MCF 10A (cell line): ENCODE data around the gene TRPM3. TPM values are rescaled to one million over a fixed set of nuclear protein-coding genes. Genes with fewer than 3 reads are reported as not detected.

Experiments used
- BruUV-seq: library from RNA; stranded (reverse); fragments of 400-500 nt; replicated peaks from 2 replicates; lab custom pipeline; 2021; lab: Mats Ljungman, UMichigan
- CTCF ChIA-PET: fragments of 300-600 bp; sonication (Branson Sonifier 250); formaldehyde crosslinking; extraction: SDS; loops from one replicate; lab custom pipeline; 2021; ENCODE audit warnings: antibody characterized with exemption, inconsistent platforms; lab: Yijun Ruan, JAX
- POLR2A ChIA-PET: fragments of 300-600, 350-650 bp; sonication (Branson Sonifier 250); formaldehyde crosslinking; extraction: SDS; loops from one replicate; lab custom pipeline; 2020; ENCODE audit warnings: antibody characterized with exemption, inconsistent platforms; lab: Yijun Ruan, JAX
- DNase-seq: peaks from one replicate; pipeline ENCODE4 v3.0.0-alpha.2; 2018; ENCODE audit not compliant: unreplicated experiment
- H3K27ac Mint-ChIP-seq: one replicate; pipeline ENCODE4 v1.8.0; 2022; ENCODE audit warnings: mild to moderate bottlenecking, low read depth, mixed read lengths; ENCODE audit not compliant: unreplicated experiment
- H3K27me3 Mint-ChIP-seq: one replicate; pipeline ENCODE4 v1.8.0; 2022; ENCODE audit warnings: mixed read lengths; ENCODE audit not compliant: insufficient read depth, unreplicated experiment
- H3K36me3 Mint-ChIP-seq: one replicate; pipeline ENCODE4 v1.8.0; 2022; ENCODE audit warnings: mild to moderate bottlenecking, moderate library complexity, mixed read lengths; ENCODE audit not compliant: insufficient read depth, unreplicated experiment
- H3K4me1 Mint-ChIP-seq: one replicate; pipeline ENCODE4 v1.8.0; 2022; ENCODE audit warnings: mixed read lengths; ENCODE audit not compliant: insufficient read depth, unreplicated experiment
- H3K4me3 Mint-ChIP-seq: one replicate; pipeline ENCODE4 v1.8.0; 2022; ENCODE audit warnings: mild to moderate bottlenecking, moderate library complexity, mixed read lengths; ENCODE audit not compliant: unreplicated experiment
- H3K9me3 Mint-ChIP-seq: one replicate; pipeline ENCODE4 v1.8.0; 2022; ENCODE audit warnings: mixed read lengths; ENCODE audit not compliant: unreplicated experiment
- intact Hi-C: fragments of 100-400 bp; cut with micrococcal nuclease; formaldehyde crosslinking; loops from 2 replicates; pipeline ENCODE4 v1.14.1; 2022
- total RNA-seq: library from RNA; stranded (reverse); gene quantifications from 2 replicates; pipeline ENCODE4 v1.2.3, GENCODE V29; 2022
- TF ChIP-seq, protein P1 (sequence below): fragments of 200-600 bp; IDR thresholded peaks from one replicate; pipeline ENCODE4 v1.8.0; 2022; ENCODE audit warnings: antibody characterized with exemption, mild to moderate bottlenecking; ENCODE audit not compliant: unreplicated experiment

TRPM3 gene
- total RNA-seq, 1 experiment from 2014 or later: 0.44 TPM

DNA sequence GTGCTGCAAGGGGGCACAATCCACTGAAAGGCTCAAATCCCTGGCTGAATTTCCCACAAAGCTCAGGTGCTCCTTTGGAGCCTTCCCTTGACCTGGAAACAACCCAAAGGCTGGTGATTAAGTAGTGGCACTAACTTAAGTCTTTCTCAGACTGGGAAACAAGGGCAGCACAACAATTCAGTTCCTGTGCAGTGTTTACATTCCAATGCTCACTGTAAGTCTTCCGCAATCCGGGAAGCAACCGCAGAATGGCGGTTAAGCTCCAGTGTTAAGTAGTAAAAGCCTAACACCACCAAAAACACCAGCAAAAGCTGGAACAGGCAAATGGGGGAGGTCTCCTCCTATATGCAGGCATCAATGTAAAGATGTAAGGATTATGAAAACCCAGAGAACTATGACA, 117.2 kb downstream of the TRPM3 start:
- H3K36me3 Mint-ChIP-seq: no peaks in the 10 kb centered on the region
- intact Hi-C loops: no loop called here
- H3K9me3 Mint-ChIP-seq: no peaks in the 10 kb centered on the region
- H3K27me3 Mint-ChIP-seq: peaks cover 18% of the 10 kb centered on the region
- no TSS peak for BruUV-seq
- CTCF ChIA-PET: interaction anchor here (0.6 to 6.6 kb wide), 11 partner anchors 9 to 1607 kb away, joined by 3 to 51 read pairs (median 4); no protein-coding TSS in a partner anchor
- no peak overlapping the region for H3K27ac Mint-ChIP-seq
- DNase-seq: peak; percentile 39
- no peaks in the 10 kb centered on the region for H3K4me1 Mint-ChIP-seq
- POLR2A ChIA-PET: no interaction called here
- H3K4me3 Mint-ChIP-seq: no peak overlapping the region
- TF ChIP-seq, protein P1, sequence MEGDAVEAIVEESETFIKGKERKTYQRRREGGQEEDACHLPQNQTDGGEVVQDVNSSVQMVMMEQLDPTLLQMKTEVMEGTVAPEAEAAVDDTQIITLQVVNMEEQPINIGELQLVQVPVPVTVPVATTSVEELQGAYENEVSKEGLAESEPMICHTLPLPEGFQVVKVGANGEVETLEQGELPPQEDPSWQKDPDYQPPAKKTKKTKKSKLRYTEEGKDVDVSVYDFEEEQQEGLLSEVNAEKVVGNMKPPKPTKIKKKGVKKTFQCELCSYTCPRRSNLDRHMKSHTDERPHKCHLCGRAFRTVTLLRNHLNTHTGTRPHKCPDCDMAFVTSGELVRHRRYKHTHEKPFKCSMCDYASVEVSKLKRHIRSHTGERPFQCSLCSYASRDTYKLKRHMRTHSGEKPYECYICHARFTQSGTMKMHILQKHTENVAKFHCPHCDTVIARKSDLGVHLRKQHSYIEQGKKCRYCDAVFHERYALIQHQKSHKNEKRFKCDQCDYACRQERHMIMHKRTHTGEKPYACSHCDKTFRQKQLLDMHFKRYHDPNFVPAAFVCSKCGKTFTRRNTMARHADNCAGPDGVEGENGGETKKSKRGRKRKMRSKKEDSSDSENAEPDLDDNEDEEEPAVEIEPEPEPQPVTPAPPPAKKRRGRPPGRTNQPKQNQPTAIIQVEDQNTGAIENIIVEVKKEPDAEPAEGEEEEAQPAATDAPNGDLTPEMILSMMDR: no peak

DNA sequence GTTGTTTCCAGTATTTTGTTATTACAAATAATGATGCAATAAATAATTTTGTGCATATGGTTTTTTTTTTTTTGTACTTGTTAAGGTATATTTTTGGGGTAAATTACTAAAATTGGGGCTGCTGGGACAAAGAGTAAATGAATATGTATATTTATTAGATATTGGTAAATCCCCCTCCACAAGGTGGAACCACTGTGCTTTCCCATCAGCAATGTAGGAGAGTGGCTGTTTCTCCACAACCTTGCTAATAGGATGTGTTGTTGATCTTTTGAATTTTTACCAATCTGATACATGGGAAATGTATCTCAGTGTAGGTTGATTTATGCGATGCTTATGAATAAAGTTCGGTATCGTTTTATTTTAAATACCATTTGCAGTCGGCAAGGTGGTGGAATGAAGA, 118.1 kb downstream of the TRPM3 start:
- no TSS peak for BruUV-seq
- H3K27ac Mint-ChIP-seq: no peak overlapping the region
- no peak overlapping the region for H3K4me3 Mint-ChIP-seq
- TF ChIP-seq, protein P1: no peak
- intact Hi-C loops: no loop called here
- DNase-seq: peak; percentile 8
- no peaks in the 10 kb centered on the region for H3K36me3 Mint-ChIP-seq
- no peaks in the 10 kb centered on the region for H3K4me1 Mint-ChIP-seq
- peaks cover 14% of the 10 kb centered on the region for H3K27me3 Mint-ChIP-seq
- H3K9me3 Mint-ChIP-seq: no peaks in the 10 kb centered on the region
- ChIA-PET CTCF (interaction anchor here (0.6 to 6.6 kb wide), 8 partner anchors 8 to 366 kb away, joined by 3 to 60 read pairs (median 8); no protein-coding TSS in a partner anchor), POLR2A (no interaction called here)

DNA sequence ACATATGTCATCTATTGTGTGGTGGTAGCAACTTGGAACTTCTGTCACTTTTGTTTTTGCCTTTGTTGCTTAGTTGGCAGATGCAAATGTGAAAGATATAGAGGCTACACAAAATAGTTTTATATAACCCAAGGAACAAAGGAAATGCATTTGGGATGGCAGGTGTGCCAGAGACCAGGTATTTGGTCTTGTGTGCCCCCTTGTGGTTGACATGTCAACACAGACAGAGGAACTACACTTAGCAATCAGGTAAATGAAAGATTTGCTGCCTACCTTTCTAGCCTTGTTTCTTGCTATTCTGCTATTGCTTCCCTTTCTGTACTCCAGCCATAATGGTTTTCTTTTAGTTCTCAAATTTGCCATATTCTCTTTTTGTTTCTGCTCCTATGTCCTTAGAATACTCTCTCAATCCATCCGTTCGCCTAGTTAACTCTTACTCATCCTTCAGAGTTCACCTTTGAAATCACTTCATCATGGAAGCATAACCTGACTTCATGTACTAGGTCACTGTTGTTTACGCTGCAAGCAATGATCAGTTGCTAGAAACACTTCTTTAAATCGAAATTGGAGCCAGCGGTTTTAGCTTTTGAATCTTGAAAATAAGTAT, 119.5 kb downstream of the TRPM3 start:
- POLR2A ChIA-PET: interaction anchor here (1.3 to 2.0 kb wide), 2 partner anchors 10 to 76 kb away, joined by 4 read pairs; no protein-coding TSS in a partner anchor
- H3K27ac Mint-ChIP-seq: no peak overlapping the region
- TF ChIP-seq, protein P1: peak; percentile 47
- peak; percentile 70 for DNase-seq
- H3K9me3 Mint-ChIP-seq: no peaks in the 10 kb centered on the region
- H3K27me3 Mint-ChIP-seq: no peaks in the 10 kb centered on the region
- BruUV-seq: no TSS peak
- intact Hi-C loops: loop anchor here (1.0 kb wide), 3 partner anchors 77 to 362 kb away; no protein-coding TSS in a partner anchor
- no peaks in the 10 kb centered on the region for H3K36me3 Mint-ChIP-seq
- H3K4me3 Mint-ChIP-seq: no peak overlapping the region
- CTCF ChIA-PET: interaction anchor here (0.5 to 6.6 kb wide), 23 partner anchors 10 to 434 kb away, joined by 3 to 60 read pairs (median 4); no protein-coding TSS in a partner anchor
- H3K4me1 Mint-ChIP-seq: no peaks in the 10 kb centered on the region

DNA sequence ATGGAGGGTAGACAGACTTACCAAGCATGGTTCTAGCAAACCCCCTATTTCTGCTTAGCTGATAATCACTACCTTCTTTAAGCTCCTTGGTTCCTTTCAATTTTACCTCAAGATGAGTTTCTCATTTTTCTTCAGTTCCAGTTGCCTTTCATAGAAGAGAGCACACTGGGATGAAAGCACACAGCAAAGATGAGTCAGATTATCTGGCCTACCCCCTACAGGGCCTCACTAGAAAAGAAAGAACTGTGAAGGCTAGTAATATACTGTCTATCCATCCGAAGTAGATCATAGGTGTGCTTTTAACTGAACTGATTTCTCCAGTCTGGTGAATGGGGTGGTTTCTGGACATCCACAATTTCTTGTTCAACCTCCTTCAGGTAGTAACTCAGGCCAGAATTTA, 122.5 kb downstream of the TRPM3 start:
- no TSS peak for BruUV-seq
- intact Hi-C loops: no loop called here
- H3K27me3 Mint-ChIP-seq: no peaks in the 10 kb centered on the region
- POLR2A ChIA-PET: no interaction called here
- no peaks in the 10 kb centered on the region for H3K9me3 Mint-ChIP-seq
- DNase-seq: no peak
- H3K27ac Mint-ChIP-seq: no peak overlapping the region
- no peaks in the 10 kb centered on the region for H3K4me1 Mint-ChIP-seq
- H3K36me3 Mint-ChIP-seq: no peaks in the 10 kb centered on the region
- CTCF ChIA-PET: interaction anchor here (1.2 to 6.6 kb wide), 3 partner anchors 37 to 358 kb away, joined by 3 to 60 read pairs (median 51); no protein-coding TSS in a partner anchor
- H3K4me3 Mint-ChIP-seq: no peak overlapping the region
- TF ChIP-seq, protein P1: no peak
